ENCODE data around the gene BCL11A. TPM values are rescaled to one million over a fixed set of nuclear protein-coding genes. Genes with fewer than 3 reads are reported as not detected.

The BCL11A gene
- polyA plus RNA-seq, 3 donors, result 8.7 to 15.6 (median 11.1) TPM

DNA sequence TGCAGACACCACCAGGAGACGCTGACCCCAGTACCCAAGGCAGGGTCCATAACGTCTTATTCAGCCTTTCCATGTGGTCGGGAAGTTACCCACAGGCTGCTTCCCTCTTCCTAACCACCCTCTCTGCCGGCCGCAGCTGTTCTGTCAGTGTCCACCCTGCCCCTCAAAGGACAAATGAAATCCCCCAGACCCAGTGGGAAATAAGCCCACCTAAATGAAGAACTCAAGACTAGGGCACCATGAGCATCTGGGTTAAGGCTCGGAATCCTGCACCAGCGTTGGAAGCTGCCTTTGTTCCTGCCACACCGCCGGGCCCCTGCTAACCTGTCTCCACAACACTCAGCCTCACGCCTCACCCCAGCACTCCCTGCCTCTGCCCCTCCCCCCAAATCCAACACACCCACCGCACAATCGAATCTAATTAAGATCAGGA lies 21.7 kb downstream of the BCL11A start:
- no peak overlapping the region for H3K4me3 Mint-ChIP-seq
- H3K9me3 Mint-ChIP-seq, result peaks cover 0 to 5% (median 4%) of the 10 kb centered on the region in 7 donors

DNA sequence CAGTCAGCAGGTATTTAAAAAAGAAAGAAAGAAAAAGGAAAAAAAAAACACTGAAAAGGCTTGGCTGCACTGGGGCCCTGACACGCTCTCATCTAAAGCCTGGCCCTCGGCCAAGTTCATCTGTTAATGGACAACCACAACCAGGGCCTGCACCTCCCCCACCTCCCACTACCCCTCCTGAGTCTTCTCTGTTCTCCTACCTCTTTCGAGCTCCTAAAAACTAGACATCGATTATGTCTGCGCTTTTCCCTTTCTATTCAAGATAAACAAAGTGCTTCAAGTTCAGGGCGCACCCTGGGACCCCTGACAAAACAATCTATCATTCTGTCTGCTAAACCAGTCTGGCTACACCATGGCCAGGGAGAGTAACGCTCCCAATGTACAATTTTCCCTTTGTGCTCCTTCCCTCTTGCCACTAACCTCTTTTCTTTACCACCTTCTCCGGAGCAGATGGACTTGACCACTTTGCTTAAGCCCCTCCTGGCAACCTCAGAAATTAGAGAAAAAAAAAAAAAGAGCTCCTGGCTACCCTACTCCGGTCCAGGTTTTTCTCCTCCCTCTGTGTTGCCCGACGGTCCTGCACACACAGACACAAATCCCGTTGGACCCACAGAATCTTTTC lies 22.7 kb downstream of the BCL11A start:
- peaks cover 100% of the 10 kb centered on the region for H3K79me2 ChIP-seq (ENCODE audit: insufficient read depth, low read length)
- peak overlapping the region; percentile 65 to 75 for H3K27ac ChIP-seq (ENCODE audit: low read depth in 1 of 2, low read length in 2 of 2)
- H3K36me3 ChIP-seq (replicated peaks in 1 of 2; ENCODE audit: control insufficient read depth in 1 of 2, insufficient read depth in 2 of 2, low read length in 2 of 2), result no peaks in the 10 kb centered on the region
- peak overlapping the region in 1 of 3 experiments; percentile 47 for H3K4me3 ChIP-seq (replicated peaks in 1 of 3; ENCODE audit: low read depth in 2 of 3, low read length in 3 of 3)
- TF ChIP-seq, protein P1, sequence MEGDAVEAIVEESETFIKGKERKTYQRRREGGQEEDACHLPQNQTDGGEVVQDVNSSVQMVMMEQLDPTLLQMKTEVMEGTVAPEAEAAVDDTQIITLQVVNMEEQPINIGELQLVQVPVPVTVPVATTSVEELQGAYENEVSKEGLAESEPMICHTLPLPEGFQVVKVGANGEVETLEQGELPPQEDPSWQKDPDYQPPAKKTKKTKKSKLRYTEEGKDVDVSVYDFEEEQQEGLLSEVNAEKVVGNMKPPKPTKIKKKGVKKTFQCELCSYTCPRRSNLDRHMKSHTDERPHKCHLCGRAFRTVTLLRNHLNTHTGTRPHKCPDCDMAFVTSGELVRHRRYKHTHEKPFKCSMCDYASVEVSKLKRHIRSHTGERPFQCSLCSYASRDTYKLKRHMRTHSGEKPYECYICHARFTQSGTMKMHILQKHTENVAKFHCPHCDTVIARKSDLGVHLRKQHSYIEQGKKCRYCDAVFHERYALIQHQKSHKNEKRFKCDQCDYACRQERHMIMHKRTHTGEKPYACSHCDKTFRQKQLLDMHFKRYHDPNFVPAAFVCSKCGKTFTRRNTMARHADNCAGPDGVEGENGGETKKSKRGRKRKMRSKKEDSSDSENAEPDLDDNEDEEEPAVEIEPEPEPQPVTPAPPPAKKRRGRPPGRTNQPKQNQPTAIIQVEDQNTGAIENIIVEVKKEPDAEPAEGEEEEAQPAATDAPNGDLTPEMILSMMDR (IDR thresholded peaks at IDR 0.05), result no peak
- WGBS (ENCODE audit: insufficient coverage), result 10% methylated on average over 6 of the region's 12 CpGs
- peak overlapping the region; percentile 54 for H2AFZ ChIP-seq (ENCODE audit: insufficient read depth, low read depth, low read length, poor library complexity, severe bottlenecking)
- H3K4me1 ChIP-seq (ENCODE audit: control insufficient read depth in 1 of 2, insufficient read depth in 2 of 2, low read length in 2 of 2), result peaks cover 85 to 86% of the 10 kb centered on the region in 2 donors
- peaks cover 0 to 4% of the 10 kb centered on the region in 2 donors for H3K9me3 ChIP-seq (replicated peaks in 1 of 2; ENCODE audit: control insufficient read depth in 1 of 2, insufficient read depth in 1 of 2, low read length in 2 of 2)
- H3K27me3 ChIP-seq (ENCODE audit: control insufficient read depth in 2 of 2, insufficient read depth in 2 of 2, low read length in 2 of 2), result no peaks in the 10 kb centered on the region
- Mint-ChIP-seq H3K27me3 (ENCODE audit: low read depth in 3 of 3) (peaks cover 0 to 2% (median 0%) of the 10 kb centered on the region in 3 donors), H3K4me3 (peak overlapping the region; percentile 59 to 84), H3K4me1 (peaks cover 97% of the 10 kb centered on the region), H3K9me3 (peaks cover 0 to 5% (median 4%) of the 10 kb centered on the region in 7 donors), H3K36me3 (peaks cover 13 to 17% of the 10 kb centered on the region in 2 donors), H3K27ac (peak overlapping the region; percentile 62 to 96 (median 88))
- intact Hi-C loops (cut with micrococcal nuclease), result loop anchor here (5.0 to 10.0 kb wide), 2 partner anchors 33 to 1004 kb away; partner anchors contain the start of gene XPO1 (in 1 of the 2)
- peaks cover 5% of the 10 kb centered on the region for H4K20me1 ChIP-seq (ENCODE audit: insufficient read depth, low read length)
- DNase-seq, result peak in 2 of 3 donors; percentile 54 to 63
- peak overlapping the region; percentile 15 for H3K9ac ChIP-seq (ENCODE audit: insufficient read depth, low read length, poor library complexity, severe bottlenecking)
- peak overlapping the region; percentile 65 for H3K4me2 ChIP-seq (replicated peaks; ENCODE audit: extremely low read depth, low read length, poor library complexity, severe bottlenecking)

More for the DNA sequence above, 21.7 kb downstream of the BCL11A start:
- TF ChIP-seq, protein P1 (IDR thresholded peaks at IDR 0.05), result no peak
- no peaks in the 10 kb centered on the region for H3K27me3 ChIP-seq (ENCODE audit: control insufficient read depth in 2 of 2, insufficient read depth in 2 of 2, low read length in 2 of 2)
- H3K79me2 ChIP-seq (ENCODE audit: insufficient read depth, low read length), result peaks cover 100% of the 10 kb centered on the region
- H3K4me1 Mint-ChIP-seq, result peaks cover 93% of the 10 kb centered on the region
- peaks cover 5% of the 10 kb centered on the region for H4K20me1 ChIP-seq (ENCODE audit: insufficient read depth, low read length)
- peak overlapping the region; percentile 1 for H3K4me2 ChIP-seq (replicated peaks; ENCODE audit: extremely low read depth, low read length, poor library complexity, severe bottlenecking)
- H3K36me3 Mint-ChIP-seq, result peaks cover 13 to 21% of the 10 kb centered on the region in 2 donors
- peak in 1 of 3 donors; percentile 22 for DNase-seq
- H3K9me3 ChIP-seq (replicated peaks in 1 of 2; ENCODE audit: control insufficient read depth in 1 of 2, insufficient read depth in 1 of 2, low read length in 2 of 2), result peaks cover 0 to 4% of the 10 kb centered on the region in 2 donors
- H3K27ac ChIP-seq (ENCODE audit: low read depth in 1 of 2, low read length in 2 of 2), result peak overlapping the region in 1 of 2 donors; percentile 12
- peaks cover 77 to 78% of the 10 kb centered on the region in 2 donors for H3K4me1 ChIP-seq (ENCODE audit: control insufficient read depth in 1 of 2, insufficient read depth in 2 of 2, low read length in 2 of 2)
- peaks cover 0 to 2% (median 0%) of the 10 kb centered on the region in 3 donors for H3K27me3 Mint-ChIP-seq (ENCODE audit: low read depth in 3 of 3)
- H3K27ac Mint-ChIP-seq, result peak overlapping the region in 5 of 7 donors; percentile 39 to 55 (median 47)
- intact Hi-C loops (cut with micrococcal nuclease), result loop anchor here (5.0 to 10.0 kb wide), 2 partner anchors 34 to 1003 kb away; partner anchors contain the start of gene XPO1 (in 1 of the 2)
- H3K36me3 ChIP-seq (replicated peaks in 1 of 2; ENCODE audit: control insufficient read depth in 1 of 2, insufficient read depth in 2 of 2, low read length in 2 of 2), result no peaks in the 10 kb centered on the region
- 48% methylated on average over 9 of the region's 12 CpGs for WGBS (ENCODE audit: insufficient coverage)
- H3K9ac ChIP-seq (ENCODE audit: insufficient read depth, low read length, poor library complexity, severe bottlenecking), result no peak overlapping the region
- no peak overlapping the region for H2AFZ ChIP-seq (ENCODE audit: insufficient read depth, low read depth, low read length, poor library complexity, severe bottlenecking)
- H3K4me3 ChIP-seq (replicated peaks in 1 of 3; ENCODE audit: low read depth in 2 of 3, low read length in 3 of 3), result no peak overlapping the region
